GM18520 (cell line): ENCODE results near the gene ERMN.
A peak's percentile ranks its signal among the peaks of the same experiment; 100 is the strongest.
"Not testable (repeated sequence)": the region's sequence is repeated elsewhere in the genome, so short reads cannot be mapped to it uniquely, and the experiment has no call there.

Experiments
- ATAC-seq: cut with Tn5 transposase; IDR thresholded peaks from one replicate; pipeline ENCODE4 v1.9.1; 2021; ENCODE audit not compliant: unreplicated experiment

Gene ERMN

GRCh38 chr2:157325786-157326185, at the start of gene ERMN:
ERMN (minus strand) TSS chr2:157325824; CDS start chr2:157325642, 182 bp downstream.
- ATAC-seq: no peak

- no peak for ATAC-seq
These were observed 49.8 kb upstream of the ERMN start for GRCh38 chr2:157375384-157375783.

- ATAC-seq: not testable (repeated sequence)
These were observed 42.9 kb upstream of the ERMN start for GRCh38 chr2:157368508-157368907.

- ATAC-seq: no peak
These were observed 42.1 kb upstream of the ERMN start for GRCh38 chr2:157367704-157368103.

- ATAC-seq: peak; percentile 69
These were observed 38.8 kb upstream of the ERMN start for GRCh38 chr2:157364257-157364974.

GRCh38 chr2:157363612-157364101, 38.0 kb upstream of the ERMN start:
- ATAC-seq: peak; percentile 60

- ATAC-seq: no peak
These were observed 37.0 kb upstream of the ERMN start for GRCh38 chr2:157362627-157363026.

- no peak for ATAC-seq
These were observed 35.9 kb upstream of the ERMN start for GRCh38 chr2:157361526-157361925.

GRCh38 chr2:157359628-157360027, 34.0 kb upstream of the ERMN start:
- no peak for ATAC-seq

GRCh38 chr2:157355618-157356017, 30.0 kb upstream of the ERMN start:
- no peak for ATAC-seq

GRCh38 chr2:157349949-157350515, 24.4 kb upstream of the ERMN start:
- ATAC-seq: no peak

- no peak for ATAC-seq
These were observed 22.8 kb upstream of the ERMN start for GRCh38 chr2:157348291-157348921.

GRCh38 chr2:157345647-157346389, 20.2 kb upstream of the ERMN start:
- ATAC-seq: no peak

- ATAC-seq: not testable (repeated sequence)
These were observed 15.8 kb upstream of the ERMN start for GRCh38 chr2:157341381-157341780.

- no peak for ATAC-seq
These were observed 14.5 kb upstream of the ERMN start for GRCh38 chr2:157339965-157340655.

GRCh38 chr2:157337978-157338377, 12.4 kb upstream of the ERMN start:
- ATAC-seq: no peak

GRCh38 chr2:157336137-157337010, 10.8 kb upstream of the ERMN start:
- ATAC-seq: no peak

GRCh38 chr2:157334797-157335196, 9.2 kb upstream of the ERMN start:
- ATAC-seq: no peak

- ATAC-seq: no peak
These were observed 8.7 kb upstream of the ERMN start for GRCh38 chr2:157334335-157334734.
